GM18517 (cell line): ENCODE measurements around the gene LAG3.
A peak's percentile ranks its signal among the peaks of the same experiment; 100 is the strongest.

Experiments used
- ATAC-seq: cut with Tn5 transposase; IDR thresholded peaks from one replicate; pipeline ENCODE4 v1.9.1; 2021; ENCODE audit warnings: mild to moderate bottlenecking, moderate library complexity; ENCODE audit not compliant: unreplicated experiment

The LAG3 gene

DNA sequence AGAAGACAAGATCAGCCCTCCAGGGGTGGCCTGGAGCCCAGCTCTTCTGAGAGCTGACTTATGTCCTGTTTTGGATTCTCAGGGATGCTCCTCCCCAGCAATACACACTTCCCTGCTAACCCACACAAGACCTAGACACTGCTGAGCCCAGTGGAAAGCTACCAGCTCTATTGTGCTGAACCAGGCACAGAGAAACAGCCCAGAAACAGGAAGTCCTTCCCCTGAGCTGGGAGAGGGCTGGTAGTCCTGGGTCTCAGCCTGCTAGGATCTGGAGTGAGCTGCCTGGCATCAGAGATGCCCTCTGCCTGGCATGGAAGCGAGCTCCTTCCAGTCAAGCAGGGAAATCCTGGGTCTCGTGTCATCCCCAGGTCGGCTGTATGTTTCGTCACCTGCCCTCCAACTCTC, 1.2 kb upstream of the LAG3 start:
- ATAC-seq: no peak

DNA sequence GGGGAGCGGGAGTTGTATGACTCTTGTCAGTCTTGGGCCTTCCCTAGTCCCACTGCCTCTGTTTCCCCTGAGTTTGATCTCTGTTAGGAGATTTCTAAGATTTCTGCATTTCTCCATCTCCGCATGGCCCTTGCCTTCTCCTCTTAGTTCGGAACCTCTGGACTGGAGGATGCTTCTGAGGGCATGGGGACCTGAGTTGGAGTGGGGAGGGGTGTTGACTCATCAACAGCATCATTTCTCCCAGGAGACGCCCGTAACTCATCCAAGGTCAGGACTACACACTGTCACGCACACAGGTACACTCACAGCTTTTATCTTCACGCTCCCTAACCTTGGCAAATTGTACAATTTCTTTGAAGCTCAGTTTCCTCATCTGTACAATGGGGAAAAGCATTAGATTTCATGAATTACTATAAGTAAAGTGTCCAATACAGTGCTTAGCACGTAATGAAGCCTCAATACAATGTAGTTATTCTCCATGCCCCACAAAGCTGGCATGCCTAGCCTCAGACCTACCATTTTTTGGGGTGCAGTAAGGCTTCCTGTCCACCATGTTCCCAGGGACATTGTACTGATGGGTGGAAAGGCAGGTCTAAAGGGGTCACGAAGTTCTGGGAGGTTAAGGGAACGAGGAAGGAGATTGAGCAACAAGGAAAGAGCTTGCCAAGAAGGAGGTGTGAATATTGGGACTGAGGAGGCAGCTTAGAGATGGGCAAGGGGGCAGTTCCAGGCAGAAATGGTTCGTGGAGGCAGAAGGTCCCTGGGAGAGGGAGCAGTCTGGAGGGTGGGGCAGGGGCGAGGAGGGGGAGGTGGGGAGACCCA, 600 bp upstream of the LAG3 start:
- ATAC-seq: no peak

DNA sequence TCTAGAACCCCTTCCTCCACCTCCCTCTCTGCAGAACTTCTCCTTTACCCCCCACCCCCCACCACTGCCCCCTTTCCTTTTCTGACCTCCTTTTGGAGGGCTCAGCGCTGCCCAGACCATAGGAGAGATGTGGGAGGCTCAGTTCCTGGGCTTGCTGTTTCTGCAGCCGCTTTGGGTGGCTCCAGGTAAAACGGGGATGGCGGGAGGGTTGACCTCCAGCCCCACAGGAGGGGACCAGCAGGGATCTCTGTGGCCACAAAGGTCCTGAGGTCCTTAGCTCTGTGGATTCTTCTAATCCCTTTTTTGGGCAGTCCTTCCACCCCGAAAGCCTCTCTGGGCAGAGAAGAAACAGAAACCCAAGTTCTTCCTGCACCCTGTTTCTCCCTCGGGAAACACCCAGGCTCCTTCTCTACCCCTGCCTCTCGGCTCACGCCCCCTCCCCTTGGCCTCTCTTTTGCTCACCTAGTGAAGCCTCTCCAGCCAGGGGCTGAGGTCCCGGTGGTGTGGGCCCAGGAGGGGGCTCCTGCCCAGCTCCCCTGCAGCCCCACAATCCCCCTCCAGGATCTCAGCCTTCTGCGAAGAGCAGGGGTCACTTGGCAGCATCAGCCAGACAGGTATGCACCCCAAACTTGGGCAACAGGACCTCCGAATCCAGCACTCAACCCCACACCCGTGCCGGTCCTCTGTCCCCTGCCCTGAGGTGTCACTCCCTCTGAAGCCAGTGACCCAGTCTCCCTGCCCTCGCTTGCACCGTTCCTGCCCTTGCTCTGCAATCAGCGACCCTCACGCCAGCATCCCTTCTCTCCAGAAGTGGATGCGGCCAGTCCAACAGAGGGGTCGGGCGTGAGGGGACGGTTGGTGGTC, 638 bp downstream of the LAG3 start:
- ATAC-seq: no peak

DNA sequence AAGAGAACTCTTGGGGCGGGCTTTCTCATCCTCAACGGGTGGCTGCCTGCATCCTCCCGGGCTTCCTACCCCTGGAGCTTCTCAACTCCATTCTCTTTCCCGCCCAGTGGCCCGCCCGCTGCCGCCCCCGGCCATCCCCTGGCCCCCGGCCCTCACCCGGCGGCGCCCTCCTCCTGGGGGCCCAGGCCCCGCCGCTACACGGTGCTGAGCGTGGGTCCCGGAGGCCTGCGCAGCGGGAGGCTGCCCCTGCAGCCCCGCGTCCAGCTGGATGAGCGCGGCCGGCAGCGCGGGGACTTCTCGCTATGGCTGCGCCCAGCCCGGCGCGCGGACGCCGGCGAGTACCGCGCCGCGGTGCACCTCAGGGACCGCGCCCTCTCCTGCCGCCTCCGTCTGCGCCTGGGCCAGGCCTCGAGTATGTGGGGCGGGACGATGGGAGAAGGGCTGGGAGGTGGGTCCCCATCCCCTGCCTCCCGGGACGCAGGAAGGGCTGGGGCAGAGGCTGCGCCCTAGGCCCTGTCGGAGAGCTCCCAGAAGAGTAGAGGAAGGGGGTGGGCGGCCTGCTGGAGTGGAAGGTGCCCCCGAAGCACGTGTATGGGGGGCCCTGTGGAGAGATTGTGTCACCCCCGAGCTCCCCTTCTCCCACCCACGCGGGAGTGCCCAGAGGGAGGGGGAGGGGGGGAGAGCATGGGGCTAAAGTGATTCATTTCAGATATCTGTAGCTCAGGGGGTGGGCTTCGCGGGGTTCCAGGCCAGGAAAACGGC, 1.5 kb downstream of the LAG3 start:
- no peak for ATAC-seq

DNA sequence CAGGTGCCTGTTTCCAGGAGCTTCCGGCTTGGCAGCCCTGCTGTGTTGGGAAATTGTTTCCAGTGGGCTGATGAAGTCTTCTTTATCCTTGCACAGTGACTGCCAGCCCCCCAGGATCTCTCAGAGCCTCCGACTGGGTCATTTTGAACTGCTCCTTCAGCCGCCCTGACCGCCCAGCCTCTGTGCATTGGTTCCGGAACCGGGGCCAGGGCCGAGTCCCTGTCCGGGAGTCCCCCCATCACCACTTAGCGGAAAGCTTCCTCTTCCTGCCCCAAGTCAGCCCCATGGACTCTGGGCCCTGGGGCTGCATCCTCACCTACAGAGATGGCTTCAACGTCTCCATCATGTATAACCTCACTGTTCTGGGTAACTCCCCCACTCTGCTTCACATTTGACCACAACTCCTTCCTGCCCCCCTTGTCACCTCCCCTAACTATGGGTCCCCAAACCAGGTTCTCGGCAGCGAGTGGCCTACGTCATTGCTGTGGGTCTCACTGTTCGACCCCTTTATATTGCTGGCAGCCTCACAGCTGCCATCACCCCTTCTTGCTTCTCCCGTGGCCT, 2.3 kb downstream of the LAG3 start:
- no peak for ATAC-seq

- no peak for ATAC-seq
Measured at GRCh38 chr12:6775185-6776174, 3.2 kb downstream of the LAG3 start.

- no peak for ATAC-seq
Measured at GRCh38 chr12:6777386-6777785, 5.1 kb downstream of the LAG3 start.

- ATAC-seq: no peak
Measured at GRCh38 chr12:6778217-6778573, 5.9 kb downstream of the LAG3 start.

DNA sequence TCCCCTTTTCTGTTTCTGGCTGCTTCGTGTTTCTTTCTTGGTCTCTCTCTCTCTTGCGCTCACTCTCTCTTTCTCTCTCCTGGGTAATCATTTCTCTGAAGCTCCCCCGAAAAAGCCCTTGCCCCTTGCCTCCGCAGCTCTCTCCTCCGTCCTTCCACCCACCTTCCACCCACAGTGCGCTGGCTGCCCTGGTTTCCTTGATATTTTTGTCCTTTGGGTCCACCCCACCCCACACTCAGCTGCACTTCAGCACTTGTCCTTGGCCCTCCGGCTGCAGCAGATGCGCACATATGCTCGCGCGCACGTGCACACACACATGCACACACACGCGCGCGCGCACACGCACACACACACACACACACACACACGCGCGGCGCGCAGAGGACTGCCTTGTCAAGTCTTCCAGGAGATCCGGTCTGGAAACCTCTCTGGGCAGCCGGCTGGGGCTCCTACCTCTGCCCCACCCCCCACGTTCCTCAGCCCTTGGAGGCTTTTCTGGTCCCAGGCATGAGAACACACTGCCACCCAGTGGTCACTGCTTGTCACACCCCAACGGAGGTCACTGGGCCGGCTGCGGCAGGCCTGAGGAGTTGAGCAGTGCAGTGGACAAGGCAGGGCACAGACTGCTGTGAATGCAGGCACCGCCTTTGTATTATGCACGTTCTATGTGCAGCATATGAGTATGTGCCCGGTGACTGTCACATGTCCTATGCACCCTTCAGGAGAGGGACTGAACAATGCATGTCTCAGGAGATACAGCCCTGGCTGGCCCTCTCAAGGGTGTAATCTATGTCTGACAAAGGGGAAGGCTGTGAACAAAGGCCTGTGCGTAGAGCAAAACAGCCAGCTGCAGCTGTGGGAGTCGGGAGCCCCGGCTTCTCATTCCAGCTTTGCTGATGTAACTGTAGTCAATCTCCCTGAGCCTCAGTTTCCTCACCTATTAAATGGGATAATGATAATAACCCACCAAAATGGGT, 6.5 kb downstream of the LAG3 start:
- ATAC-seq: peak; percentile 80

- no peak for ATAC-seq
Measured at GRCh38 chr12:6779708-6780432, 7.5 kb downstream of the LAG3 start.

- ATAC-seq: no peak
Measured at GRCh38 chr12:6780573-6780972, 8.3 kb downstream of the LAG3 start.

DNA sequence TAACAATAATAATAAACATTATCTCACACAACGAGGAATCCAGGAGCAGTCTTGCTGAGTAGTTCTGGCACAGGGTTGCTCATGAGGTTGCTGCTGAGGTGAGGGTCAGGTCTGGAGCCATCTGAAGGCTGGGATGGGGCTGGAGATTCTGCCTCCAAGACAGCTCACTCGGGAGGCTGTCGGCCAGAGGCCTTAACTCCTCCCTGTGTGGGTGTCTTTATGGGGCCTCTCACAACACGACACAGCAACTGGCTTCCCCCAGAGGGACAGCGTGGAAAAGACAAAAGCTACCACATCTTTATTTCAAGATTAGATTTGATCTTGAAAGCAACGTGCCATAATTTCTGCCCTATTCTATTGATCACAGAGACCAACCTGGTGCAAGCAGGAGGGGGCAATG, 9.8 kb downstream of the LAG3 start:
- no peak for ATAC-seq

GRCh38 chr12:6782850-6783566, 10.7 kb downstream of the LAG3 start:
- ATAC-seq: no peak

DNA sequence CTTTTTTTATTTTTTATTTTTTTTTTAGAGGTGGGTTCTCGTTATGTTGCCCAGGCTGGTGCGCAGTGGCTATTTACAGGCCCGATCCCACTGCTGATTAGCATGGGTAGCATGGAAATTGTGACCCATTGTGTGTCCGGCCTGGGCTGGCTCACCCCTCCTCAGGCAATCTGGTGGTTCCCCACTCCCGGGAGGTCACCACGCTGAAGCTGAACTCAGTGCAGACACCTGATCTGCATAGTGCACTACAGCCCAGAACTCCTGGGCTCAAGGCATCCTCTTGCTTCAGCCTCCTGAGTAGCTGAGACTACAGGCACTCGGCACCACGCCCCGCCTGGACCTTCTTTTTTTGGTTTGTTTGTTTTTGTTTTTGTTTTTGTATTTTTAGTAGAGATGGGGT, 11.5 kb downstream of the LAG3 start:
- ATAC-seq: no peak

- ATAC-seq: no peak
Measured at GRCh38 chr12:6784296-6784695, 12.0 kb downstream of the LAG3 start.

GRCh38 chr12:6784761-6785160, 12.4 kb downstream of the LAG3 start:
- no peak for ATAC-seq

DNA sequence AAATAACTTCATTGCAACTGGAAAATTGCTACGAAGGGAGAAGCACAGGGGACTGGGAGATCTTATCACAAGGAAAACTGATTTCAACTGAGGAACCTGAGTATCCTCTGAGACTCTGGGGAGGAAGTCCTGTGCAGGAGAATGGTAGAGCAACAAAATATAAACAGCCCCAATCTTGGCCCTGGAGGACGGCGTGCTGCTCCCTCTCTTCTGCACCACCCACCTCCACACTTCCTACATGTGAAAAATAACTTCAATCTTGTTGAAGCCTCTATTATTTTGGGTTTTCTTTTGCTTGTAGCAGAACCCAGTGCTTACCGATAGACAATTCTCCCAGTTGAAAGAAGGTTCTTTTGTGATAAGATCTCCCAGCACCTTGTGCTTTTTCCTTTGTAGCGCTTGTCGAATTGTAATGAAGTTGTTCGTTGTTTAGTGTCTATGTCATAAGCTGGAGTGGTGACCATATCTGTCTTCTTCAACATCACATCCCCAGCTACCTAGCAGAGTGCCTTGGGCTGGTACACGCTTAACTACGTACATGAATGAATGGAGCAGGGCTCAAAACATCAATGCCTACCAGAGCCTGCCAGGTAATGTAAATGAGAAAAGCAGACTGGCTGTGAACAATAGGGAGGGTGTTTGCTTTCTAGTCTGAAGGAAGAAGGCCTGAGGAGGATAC, 14.2 kb downstream of the LAG3 start:
- ATAC-seq: no peak
